ENCODE measurements around the gene LCN2. TPM values are rescaled to one million over a fixed set of nuclear protein-coding genes. Genes with fewer than 3 reads are reported as not detected.
"Not testable (repeated sequence)": the region's sequence is repeated elsewhere in the genome, so short reads cannot be mapped to it uniquely, and the experiment has no call there.

Gene LCN2
- total RNA-seq, 1 donor, result not detected

DNA sequence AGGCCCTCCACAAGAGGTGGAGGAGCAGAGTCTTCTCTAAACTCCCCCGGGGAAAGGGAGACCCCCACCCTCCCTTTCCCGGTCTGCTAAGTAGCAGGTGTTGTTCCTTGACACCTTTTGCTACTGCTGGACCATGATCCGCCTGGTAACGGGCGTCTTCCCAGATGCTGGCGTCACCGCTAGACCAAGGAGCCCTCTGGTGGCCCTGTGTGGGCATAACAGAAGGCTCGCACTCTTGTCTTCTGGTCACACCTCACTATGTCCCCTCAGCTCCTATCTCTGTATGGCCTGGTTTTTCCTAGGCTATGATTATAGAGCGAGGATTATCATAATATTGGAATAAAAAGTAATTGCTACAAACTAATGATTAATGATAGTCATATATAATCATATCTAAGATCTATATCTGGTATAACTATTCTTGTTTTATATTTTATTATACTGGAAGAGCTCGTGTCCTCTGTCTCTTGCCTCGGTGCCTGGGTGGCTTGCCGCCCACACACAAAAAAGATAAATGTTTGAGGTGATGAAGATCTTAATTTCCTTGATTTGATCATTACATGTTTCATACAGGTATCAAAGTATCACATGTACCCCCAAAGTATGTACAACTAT is 19.2 kb upstream of the LCN2 start:
- TF ChIP-seq, protein P1, sequence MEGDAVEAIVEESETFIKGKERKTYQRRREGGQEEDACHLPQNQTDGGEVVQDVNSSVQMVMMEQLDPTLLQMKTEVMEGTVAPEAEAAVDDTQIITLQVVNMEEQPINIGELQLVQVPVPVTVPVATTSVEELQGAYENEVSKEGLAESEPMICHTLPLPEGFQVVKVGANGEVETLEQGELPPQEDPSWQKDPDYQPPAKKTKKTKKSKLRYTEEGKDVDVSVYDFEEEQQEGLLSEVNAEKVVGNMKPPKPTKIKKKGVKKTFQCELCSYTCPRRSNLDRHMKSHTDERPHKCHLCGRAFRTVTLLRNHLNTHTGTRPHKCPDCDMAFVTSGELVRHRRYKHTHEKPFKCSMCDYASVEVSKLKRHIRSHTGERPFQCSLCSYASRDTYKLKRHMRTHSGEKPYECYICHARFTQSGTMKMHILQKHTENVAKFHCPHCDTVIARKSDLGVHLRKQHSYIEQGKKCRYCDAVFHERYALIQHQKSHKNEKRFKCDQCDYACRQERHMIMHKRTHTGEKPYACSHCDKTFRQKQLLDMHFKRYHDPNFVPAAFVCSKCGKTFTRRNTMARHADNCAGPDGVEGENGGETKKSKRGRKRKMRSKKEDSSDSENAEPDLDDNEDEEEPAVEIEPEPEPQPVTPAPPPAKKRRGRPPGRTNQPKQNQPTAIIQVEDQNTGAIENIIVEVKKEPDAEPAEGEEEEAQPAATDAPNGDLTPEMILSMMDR (IDR thresholded peaks at IDR 0.05; ENCODE audit: insufficient read depth, low read depth, low read length), result peak; percentile 26
- H3K4me3 ChIP-seq (ENCODE audit: low read depth, low read length); DNase-seq (ENCODE audit: low read depth): not testable (repeated sequence)

DNA sequence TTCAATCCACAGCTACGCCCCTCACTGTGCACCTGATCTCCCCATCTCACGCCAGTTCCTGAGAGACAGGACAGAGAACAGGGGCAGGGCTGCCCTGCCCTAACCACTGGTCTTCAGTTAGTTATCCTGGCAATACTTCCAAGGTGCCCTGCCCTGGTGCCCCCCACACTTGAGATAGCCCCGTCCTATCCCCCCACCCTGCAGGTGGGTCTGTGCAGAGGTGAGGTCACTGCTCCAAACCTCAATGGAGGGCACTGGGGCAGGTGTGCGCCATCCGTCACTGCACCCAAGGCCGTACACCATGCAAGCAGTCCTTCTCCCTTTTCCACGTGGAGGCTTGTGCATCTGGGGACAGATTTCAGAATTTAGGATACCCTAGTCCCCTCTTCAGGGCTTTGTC is 18.6 kb upstream of the LCN2 start:
- H3K4me3 ChIP-seq (ENCODE audit: low read depth, low read length); DNase-seq (ENCODE audit: low read depth): not testable (repeated sequence)

DNA sequence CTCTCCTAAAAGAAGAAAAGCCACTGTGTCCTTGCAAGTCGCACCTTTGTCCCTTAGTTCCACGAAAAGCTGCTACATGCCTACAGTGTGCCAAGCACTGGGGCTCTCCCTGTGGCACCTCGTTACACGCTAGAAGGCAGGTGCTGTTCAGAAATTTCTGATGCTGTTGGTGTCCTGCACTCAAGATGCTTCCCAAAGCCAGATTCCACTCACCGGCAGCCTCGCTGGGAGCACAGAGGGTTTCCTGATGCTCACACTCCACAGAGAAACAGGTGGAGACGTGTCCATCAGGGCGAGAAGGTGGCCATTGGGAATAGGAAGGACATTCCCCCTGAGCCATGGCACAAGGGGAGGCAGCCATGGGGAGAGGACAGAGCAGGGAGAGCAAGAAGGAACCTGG is 17.9 kb upstream of the LCN2 start:
- DNase-seq (ENCODE audit: low read depth); H3K4me3 ChIP-seq (ENCODE audit: low read depth, low read length): not testable (repeated sequence)

DNA sequence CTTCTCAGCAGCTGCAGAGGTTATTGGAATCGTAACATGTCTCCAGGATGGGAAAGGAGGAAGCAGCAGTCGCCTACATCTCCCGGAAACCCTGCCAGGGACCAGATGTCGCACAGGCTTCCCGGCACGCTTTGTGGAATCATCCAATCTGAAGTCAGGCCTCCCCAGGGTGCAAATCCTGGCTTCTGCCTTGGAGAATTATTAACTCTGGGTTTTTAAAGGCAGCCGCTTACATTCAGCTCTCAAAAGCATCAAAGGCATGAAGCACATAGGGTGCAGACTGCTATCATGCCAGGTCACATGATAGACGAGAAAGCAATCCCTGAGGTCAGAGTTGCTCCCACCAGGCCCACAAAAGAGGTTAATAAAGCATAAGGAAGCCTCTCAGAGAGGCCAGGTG is 17.1 kb upstream of the LCN2 start:
- H3K4me3 ChIP-seq (ENCODE audit: low read depth, low read length); DNase-seq (ENCODE audit: low read depth): not testable (repeated sequence)

DNA sequence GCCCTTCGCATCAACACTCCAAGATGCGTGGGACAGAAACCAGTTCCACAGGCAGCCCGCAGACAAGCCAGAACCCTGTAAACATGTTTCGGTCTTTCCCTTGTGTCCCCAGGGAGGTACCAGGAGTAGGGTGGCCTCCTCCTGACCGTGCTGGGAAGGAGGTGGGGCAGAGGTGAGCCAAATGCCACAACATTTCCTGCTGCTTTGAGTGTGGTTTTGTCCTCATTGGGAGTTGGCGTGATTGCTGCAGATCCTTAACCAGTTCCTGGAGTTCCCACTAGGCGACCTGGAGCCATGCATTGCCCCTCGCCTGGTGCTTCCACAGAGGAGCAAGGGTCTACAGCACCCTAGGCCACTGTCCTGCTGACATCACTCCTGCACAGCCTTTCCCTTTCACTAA is 13.7 kb upstream of the LCN2 start:
- DNase-seq (ENCODE audit: low read depth); H3K4me3 ChIP-seq (ENCODE audit: low read depth, low read length): not testable (repeated sequence)

DNA sequence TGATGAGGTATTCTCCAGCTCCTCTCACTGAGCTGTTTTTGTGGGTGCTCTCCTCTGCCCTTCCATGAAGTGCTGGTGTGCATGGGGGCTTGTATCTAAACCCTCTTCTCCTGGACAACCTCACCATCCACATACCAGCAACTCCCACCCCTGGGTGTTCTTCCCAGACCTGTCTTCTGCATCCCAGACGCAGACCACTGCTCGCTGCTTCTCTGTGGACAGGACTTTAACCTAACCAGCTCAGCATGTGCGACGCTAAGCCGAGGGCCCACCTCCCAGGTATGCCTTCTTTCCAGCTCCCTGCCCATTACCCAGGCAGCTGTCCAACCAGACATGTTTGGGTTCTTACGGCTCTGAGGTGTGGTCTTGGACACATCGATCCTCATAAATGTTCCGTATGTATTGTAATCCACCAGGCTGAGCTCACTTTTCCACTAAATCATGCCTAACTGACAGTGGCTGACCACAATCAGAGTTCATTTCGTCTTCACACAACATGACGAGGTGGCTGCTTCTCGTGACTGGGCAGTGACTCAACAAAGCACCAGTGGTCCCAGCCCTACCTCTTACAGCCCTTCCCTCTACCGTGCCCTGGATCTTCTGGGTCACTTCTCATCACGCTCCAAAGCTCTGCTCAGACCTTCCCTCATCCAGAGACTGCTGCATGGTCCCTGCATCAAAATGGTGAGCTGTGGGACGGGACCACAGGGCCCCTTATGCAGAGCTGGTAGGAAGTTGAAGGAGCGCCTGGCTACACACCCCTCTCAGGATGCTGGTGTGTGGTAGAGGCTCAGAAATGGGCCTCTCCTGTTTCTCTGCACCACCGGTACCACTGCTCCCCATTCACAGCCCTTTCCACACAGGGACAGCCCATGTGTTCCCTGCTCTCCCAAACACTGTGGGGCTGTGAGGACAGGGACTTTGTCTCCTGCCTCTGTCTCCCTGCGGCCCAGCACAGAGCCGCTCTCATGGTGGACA is 12.1 kb upstream of the LCN2 start:
- DNase-seq (ENCODE audit: low read depth), result peak; percentile 53
- no peak overlapping the region for H3K4me3 ChIP-seq (ENCODE audit: low read depth, low read length)
- TF ChIP-seq, protein P1 (IDR thresholded peaks at IDR 0.05; ENCODE audit: insufficient read depth, low read depth, low read length), result no peak

DNA sequence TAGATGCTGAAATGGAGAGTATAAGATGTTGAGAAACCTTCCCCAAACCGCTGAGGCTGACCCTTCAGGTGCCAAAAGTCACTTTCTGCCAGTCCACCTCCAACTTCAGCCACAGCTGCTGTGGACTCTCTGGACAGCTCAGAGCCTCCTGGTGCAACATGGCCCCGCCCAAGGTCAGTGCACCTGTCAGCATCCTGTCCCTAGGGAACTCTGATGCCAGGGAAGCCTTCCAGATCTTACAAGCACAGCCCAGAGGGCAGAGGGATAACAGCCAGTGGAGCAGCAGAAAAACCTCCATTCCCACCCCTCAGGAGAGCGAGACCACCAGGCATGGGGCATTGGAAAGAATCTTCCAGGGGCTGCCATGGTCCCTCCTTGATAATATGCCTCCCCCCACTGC is 11.3 kb upstream of the LCN2 start:
- H3K4me3 ChIP-seq (ENCODE audit: low read depth, low read length), result no peak overlapping the region
- TF ChIP-seq, protein P1 (IDR thresholded peaks at IDR 0.05; ENCODE audit: insufficient read depth, low read depth, low read length), result no peak
- DNase-seq (ENCODE audit: low read depth), result no peak

DNA sequence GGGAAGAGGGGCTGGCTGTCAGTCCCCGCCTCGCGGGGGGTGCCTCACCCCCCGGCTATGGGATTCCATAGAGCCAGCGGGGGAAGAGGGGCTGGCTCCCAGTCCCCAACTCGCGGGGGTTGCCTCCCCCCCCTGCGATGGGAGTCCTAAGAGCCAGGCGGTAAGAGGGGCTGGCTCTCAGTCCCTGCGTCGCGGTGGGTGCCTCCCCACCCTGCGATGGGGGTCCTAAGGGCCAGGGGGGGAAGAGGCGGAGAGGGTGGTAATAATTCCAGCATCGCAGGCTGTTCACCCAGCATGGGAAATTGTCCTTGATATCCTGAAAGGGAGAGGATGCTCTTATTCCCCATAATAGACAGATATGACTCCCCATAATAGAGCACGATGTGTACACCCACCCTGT is 9.6 kb upstream of the LCN2 start:
- DNase-seq (ENCODE audit: low read depth), result no peak
- TF ChIP-seq, protein P1 (IDR thresholded peaks at IDR 0.05; ENCODE audit: insufficient read depth, low read depth, low read length), result no peak

DNA sequence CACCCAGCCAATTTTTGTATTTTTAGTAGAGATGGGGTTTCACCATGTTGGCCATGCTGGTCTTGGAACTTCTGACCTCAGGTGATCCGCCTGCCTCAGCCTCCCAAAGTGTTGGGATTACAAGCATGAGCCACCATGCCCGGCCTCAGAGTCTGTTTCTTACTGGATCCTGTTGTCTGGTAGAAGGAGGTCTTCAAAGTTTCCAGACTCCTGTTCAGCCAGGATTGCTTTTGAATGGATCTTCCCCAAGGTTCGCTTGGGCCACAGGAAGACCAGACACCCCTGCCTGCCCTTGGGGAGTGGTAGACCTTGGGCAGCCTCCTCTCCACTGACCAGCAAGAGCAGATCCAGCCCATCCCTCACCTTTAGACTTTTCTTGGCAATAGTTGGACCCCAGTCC is 7.6 kb upstream of the LCN2 start:
- H3K4me3 ChIP-seq (ENCODE audit: low read depth, low read length), result no peak overlapping the region
- DNase-seq (ENCODE audit: low read depth), result no peak
- TF ChIP-seq, protein P1 (IDR thresholded peaks at IDR 0.05; ENCODE audit: insufficient read depth, low read depth, low read length), result no peak

More for the DNA sequence above, 9.6 kb upstream of the LCN2 start:
- H3K4me3 ChIP-seq (ENCODE audit: low read depth, low read length), result no peak overlapping the region

Data from fibroblast of villous mesenchyme (primary cell).